Measurements from ENCODE around the gene CXCR5. TPM values are rescaled to one million over a fixed set of nuclear protein-coding genes. Genes with fewer than 3 reads are reported as not detected.

The CXCR5 gene
- total and polyA plus RNA-seq, 10 of the 15 experiments (the other 5 are each of a cell fraction or from before 2014, with no cell fraction given): 0.03 to 0.63 (median 0.25) TPM

DNA sequence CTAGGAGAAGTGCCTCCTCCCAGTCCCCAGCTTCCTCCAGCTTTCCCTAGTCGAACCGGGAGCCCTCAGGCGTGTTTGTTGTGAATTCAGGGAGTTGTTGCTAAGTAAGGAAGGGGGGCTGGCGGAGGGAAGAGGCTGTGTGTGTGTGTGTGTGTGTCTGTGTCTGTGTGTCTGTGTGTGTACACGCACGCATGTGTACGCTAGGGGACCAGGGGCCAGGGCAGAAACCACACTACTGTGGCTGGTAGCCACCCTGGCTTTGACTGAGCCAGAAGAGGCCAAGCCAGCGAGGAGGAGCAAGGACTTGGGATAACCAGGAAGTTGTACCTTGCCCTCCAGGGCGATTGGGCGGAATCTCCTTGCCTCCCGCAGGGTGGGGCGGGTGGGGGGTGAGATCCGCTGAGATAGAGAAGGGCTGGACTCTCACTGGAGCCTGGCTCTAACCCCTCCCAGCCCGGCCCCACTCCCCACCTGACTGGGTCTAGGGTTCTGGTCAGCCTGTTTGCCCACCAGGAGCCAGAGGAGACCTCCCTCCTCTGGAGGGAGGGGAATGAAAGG is 34.5 kb downstream of the CXCR5 start (continued):
- TF ChIP-seq EED (IDR thresholded peaks at IDR 0.05; ENCODE audit: low read depth) (no peak), ZSCAN29 (IDR thresholded peaks at IDR 0.05) (no peak), NR2F1 (conservative IDR thresholded peaks at IDR 0.05) (no peak), TBL1XR1 (IDR thresholded peaks at IDR 0.05; ENCODE audit: low read depth, low read length) (no peak)

DNA sequence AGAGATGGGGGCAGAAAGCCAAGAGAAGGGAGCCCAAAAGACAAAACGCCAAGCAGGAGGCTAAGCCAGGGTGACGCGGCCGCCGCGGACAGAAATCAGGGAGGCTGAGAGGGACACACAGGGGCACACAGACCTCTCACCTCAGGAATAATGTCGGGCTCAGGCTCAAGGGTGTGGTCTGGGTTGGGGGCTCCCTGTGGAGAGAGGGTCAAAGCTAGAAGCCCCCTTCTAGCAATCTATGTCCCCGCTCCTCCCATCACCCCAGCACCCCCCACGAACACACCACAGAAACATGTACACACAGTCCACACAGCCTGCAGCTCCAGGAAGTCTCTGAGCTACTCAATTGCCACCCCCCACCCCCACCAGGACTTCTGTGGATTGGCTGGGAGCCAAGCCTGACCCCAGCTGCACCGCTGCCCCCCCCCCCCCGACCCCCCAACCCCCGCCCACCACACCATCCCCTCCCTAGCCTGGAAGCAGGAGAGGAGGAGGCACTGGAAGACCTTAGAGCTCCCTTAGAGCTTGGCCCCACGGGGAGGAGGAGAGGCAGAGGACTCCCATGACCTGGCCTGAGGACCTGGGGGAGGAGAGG is 35.1 kb downstream of the CXCR5 start:
- TF ChIP-seq, protein P1, sequence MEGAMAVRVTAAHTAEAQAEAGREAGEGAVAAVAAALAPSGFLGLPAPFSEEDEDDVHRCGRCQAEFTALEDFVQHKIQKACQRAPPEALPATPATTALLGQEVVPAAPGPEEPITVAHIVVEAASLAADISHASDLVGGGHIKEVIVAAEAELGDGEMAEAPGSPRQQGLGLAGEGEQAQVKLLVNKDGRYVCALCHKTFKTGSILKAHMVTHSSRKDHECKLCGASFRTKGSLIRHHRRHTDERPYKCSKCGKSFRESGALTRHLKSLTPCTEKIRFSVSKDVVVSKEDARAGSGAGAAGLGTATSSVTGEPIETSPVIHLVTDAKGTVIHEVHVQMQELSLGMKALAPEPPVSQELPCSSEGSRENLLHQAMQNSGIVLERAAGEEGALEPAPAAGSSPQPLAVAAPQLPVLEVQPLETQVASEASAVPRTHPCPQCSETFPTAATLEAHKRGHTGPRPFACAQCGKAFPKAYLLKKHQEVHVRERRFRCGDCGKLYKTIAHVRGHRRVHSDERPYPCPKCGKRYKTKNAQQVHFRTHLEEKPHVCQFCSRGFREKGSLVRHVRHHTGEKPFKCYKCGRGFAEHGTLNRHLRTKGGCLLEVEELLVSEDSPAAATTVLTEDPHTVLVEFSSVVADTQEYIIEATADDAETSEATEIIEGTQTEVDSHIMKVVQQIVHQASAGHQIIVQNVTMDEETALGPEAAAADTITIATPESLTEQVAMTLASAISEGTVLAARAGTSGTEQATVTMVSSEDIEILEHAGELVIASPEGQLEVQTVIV (IDR thresholded peaks at IDR 0.05; ENCODE audit: borderline replicate concordance, partially characterized antibody): no peak
- TF ChIP-seq ZSCAN29 (IDR thresholded peaks at IDR 0.05) (no peak), LARP7 (IDR thresholded peaks at IDR 0.05) (no peak), RFX5 (IDR thresholded peaks at IDR 0.05; ENCODE audit: low read depth, low read length) (no peak), ASH2L (IDR thresholded peaks at IDR 0.05; ENCODE audit: borderline replicate concordance, low read depth) (no peak), GATAD2B (conservative IDR thresholded peaks at IDR 0.05; ENCODE audit: low read depth) (no peak), CHD4 (IDR thresholded peaks at IDR 0.05) (no peak), MTA3 (IDR thresholded peaks at IDR 0.05; ENCODE audit: borderline replicate concordance, low read length) (no peak), WRNIP1 (IDR thresholded peaks at IDR 0.05; ENCODE audit: borderline replicate concordance, low read depth, low read length) (no peak), TBL1XR1 (IDR thresholded peaks at IDR 0.05; ENCODE audit: low read depth, low read length) (no peak)
- TF ChIP-seq, protein P2, sequence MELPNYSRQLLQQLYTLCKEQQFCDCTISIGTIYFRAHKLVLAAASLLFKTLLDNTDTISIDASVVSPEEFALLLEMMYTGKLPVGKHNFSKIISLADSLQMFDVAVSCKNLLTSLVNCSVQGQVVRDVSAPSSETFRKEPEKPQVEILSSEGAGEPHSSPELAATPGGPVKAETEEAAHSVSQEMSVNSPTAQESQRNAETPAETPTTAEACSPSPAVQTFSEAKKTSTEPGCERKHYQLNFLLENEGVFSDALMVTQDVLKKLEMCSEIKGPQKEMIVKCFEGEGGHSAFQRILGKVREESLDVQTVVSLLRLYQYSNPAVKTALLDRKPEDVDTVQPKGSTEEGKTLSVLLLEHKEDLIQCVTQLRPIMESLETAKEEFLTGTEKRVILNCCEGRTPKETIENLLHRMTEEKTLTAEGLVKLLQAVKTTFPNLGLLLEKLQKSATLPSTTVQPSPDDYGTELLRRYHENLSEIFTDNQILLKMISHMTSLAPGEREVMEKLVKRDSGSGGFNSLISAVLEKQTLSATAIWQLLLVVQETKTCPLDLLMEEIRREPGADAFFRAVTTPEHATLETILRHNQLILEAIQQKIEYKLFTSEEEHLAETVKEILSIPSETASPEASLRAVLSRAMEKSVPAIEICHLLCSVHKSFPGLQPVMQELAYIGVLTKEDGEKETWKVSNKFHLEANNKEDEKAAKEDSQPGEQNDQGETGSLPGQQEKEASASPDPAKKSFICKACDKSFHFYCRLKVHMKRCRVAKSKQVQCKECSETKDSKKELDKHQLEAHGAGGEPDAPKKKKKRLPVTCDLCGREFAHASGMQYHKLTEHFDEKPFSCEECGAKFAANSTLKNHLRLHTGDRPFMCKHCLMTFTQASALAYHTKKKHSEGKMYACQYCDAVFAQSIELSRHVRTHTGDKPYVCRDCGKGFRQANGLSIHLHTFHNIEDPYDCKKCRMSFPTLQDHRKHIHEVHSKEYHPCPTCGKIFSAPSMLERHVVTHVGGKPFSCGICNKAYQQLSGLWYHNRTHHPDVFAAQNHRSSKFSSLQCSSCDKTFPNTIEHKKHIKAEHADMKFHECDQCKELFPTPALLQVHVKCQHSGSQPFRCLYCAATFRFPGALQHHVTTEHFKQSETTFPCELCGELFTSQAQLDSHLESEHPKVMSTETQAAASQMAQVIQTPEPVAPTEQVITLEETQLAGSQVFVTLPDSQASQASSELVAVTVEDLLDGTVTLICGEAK (IDR thresholded peaks at IDR 0.05; ENCODE audit: borderline replicate concordance): no peak
- no peak for DNase-seq (ENCODE audit: low read depth, low spot score)

More for the DNA sequence above, 35.1 kb downstream of the CXCR5 start:
- no peak overlapping the region for H3K4me2 ChIP-seq (ENCODE audit: control insufficient read depth, insufficient read depth)
- 51% methylated on average over 13 of the region's 13 CpGs for WGBS (ENCODE audit: insufficient coverage, insufficient replicate concordance, low lambda C conversion rate, missing lambda C conversion rate)
- BruUV-seq (replicated peaks): no TSS peak
- peaks cover 26% of the 10 kb centered on the region for H3K79me2 ChIP-seq (ENCODE audit: control insufficient read depth, insufficient read depth, low read length)
- H3K4me3 ChIP-seq: no peak overlapping the region
- no peaks in the 10 kb centered on the region for H3K9me3 ChIP-seq (replicated peaks; ENCODE audit: control insufficient read depth, insufficient read depth, low read length)
- H3K27me3 ChIP-seq (replicated peaks in 1 of 2; ENCODE audit: control insufficient read depth in 2 of 2, insufficient read depth in 2 of 2, low read length in 1 of 2): no peaks in the 10 kb centered on the region
- ChIA-PET CTCF (no interaction called here), SMC1A (ENCODE audit: uncharacterized antibody, unreplicated experiment) (no interaction called here), RAD21 (ENCODE audit: unreplicated experiment) (no interaction called here), POLR2A (no interaction called here)
- H2AFZ ChIP-seq (ENCODE audit: control insufficient read depth, low read depth, low read length): no peak overlapping the region
- H3K9ac ChIP-seq (ENCODE audit: control insufficient read depth, insufficient read depth, low read length): no peak overlapping the region
- FAIRE-seq (no peak), ATAC-seq (no peak)
- intact Hi-C loops (cut with micrococcal nuclease; ENCODE audit: unreplicated experiment) (no loop called here), in situ Hi-C loops (cut with MboI) (no loop called here)
- no peaks in the 10 kb centered on the region for H4K20me1 ChIP-seq (ENCODE audit: control insufficient read depth, insufficient read depth)
- peaks cover 31% of the 10 kb centered on the region for H3K4me1 ChIP-seq (ENCODE audit: control insufficient read depth, insufficient read depth, low read length)
- no peaks in the 10 kb centered on the region for H3K36me3 ChIP-seq (ENCODE audit: control insufficient read depth in 2 of 2, insufficient read depth in 2 of 2, low read length in 1 of 2)
- no peak overlapping the region for H3K27ac ChIP-seq (ENCODE audit: control insufficient read depth, insufficient read depth)
